GM12864 (cell line): ENCODE measurements around the gene CHCHD3.

Experiments used
- DNase-seq: peaks from one replicate; pipeline ENCODE4 v3.0.0-alpha.2; 2011; ENCODE audit warnings: low read depth
- H3K4me3 ChIP-seq: 2 replicates; pipeline ENCODE4 v1.5.1; 2011; ENCODE audit warnings: mild to moderate bottlenecking, low read depth, low read length, control low read depth
- CTCF ChIP-seq: IDR thresholded peaks from 2 replicates; pipeline ENCODE4 v1.5.1; 2011; ENCODE audit warnings: low read depth, mild to moderate bottlenecking, moderate library complexity, low read length, control low read depth, inconsistent platforms; ENCODE audit errors: missing control alignments

CHCHD3 gene

GRCh38 chr7:132838313-132838712 lies 243.6 kb downstream of the CHCHD3 start:
- no peak for TF ChIP-seq CTCF
- no peak overlapping the region for H3K4me3 ChIP-seq
- no peak for DNase-seq

GRCh38 chr7:132837529-132837928 lies 244.4 kb downstream of the CHCHD3 start:
- no peak for DNase-seq

DNA sequence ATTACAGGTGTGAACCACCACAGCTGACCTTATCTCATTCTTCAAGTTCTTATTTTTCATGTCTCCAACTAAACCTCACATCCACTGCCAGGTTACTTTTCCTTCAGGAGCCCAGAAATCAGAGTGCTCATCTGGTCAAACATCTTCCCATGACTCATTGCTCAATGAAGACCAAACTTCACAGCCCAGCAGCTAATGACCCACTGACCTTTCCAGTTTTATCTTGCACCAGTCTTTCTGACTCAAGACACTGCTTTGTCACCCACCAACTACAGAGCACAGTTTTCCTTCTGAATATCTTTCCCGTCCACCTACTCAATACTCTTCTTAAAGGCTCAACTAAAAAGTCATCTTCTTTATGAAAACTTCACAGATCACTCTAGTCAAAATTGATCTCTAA lies 245.1 kb downstream of the CHCHD3 start:
- no peak for DNase-seq
- TF ChIP-seq CTCF, result no peak
- no peak overlapping the region for H3K4me3 ChIP-seq

More at GRCh38 chr7:132837529-132837928, 244.4 kb downstream of the CHCHD3 start:
- no peak overlapping the region for H3K4me3 ChIP-seq
- TF ChIP-seq CTCF, result no peak

GRCh38 chr7:132830941-132831340 lies 250.9 kb downstream of the CHCHD3 start:
- no peak for DNase-seq
- no peak overlapping the region for H3K4me3 ChIP-seq
- TF ChIP-seq CTCF, result no peak

DNA sequence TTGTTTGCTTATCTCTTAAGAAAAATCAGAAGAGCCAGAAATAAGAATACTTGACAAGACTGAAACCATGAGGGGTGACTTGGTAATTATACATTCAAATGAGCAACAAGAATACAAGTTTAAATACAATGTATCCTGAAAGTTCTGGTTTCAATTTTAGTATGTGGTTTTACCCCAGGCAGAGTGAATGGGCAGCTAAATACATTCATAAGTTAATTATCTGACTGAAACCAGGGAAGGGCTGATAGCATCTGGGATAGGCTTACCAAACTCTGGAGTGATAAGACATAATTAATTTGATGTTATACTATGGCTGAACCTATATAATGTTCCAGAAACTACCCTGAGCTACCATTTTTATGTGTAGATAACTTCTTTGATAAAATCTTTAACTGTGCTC lies 253.4 kb downstream of the CHCHD3 start:
- no peak for TF ChIP-seq CTCF
- no peak overlapping the region for H3K4me3 ChIP-seq
- no peak for DNase-seq

- DNase-seq, result no peak
- no peak overlapping the region for H3K4me3 ChIP-seq
- no peak for TF ChIP-seq CTCF
Observed at GRCh38 chr7:132825932-132826835, 255.7 kb downstream of the CHCHD3 start.

DNA sequence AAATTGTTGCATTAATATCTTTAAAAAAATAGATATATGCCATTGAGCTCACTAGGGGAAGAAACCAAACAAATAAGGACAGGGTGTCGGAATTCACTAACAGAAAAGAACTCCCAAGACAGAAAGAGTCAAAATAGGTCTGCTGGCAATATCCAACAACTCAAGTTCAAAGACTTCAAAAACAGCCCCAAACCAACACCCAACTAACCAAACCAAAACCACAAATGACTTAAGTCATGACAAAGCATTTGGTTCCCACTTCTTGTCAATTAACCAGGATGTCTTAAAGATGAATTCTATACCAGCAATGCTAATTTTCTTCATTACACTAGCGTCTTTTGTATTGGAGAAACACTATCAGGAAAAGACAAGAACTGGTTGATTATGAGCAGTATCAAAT lies 256.7 kb downstream of the CHCHD3 start:
- no peak for TF ChIP-seq CTCF
- DNase-seq, result no peak
- no peak overlapping the region for H3K4me3 ChIP-seq
